Measurements from ENCODE around the gene OFD1. TPM values are rescaled to one million over a fixed set of nuclear protein-coding genes. Genes with fewer than 3 reads are reported as not detected.

The OFD1 gene
- polyA plus RNA-seq, 2 of the 4 experiments (the other 2 are of a cell fraction): 14.8 to 24.9 TPM

DNA sequence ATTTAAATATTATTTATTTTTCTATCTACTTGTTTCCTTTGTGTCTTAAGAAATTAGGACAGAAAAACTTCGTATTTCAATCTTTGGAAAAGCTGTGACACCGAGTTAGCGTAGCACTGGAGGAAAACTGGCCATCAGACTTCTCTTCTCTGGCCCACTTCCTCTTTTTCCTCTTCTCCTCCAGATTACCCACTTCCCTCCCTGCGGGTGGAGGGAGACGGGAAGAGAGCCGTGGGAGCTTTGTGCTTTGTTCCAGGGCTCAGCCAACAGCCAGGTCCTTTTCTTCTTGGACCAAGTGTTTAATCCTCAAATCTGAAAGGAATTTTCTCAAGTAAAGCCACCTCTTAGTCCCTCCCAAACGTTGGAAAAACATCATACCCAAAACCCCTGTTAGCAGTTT, 29.7 kb downstream of the OFD1 start:
- FAIRE-seq: peak; percentile 51

More for the DNA sequence above, 29.7 kb downstream of the OFD1 start:
- Histone ChIP-seq H3K4me2 (no peak overlapping the region), H3K4me3 (no peak overlapping the region), H3K9me3 (no peaks in the 10 kb centered on the region), H3K27ac (no peak overlapping the region), H3K4me1 (peaks cover 9% of the 10 kb centered on the region)
- POLR2A ChIA-PET: no interaction called here
- ATAC-seq: no peak
- TF ChIP-seq RARB (CRISPR knock-in tag; IDR thresholded peaks at IDR 0.05): no peak
- no peak for TF ChIP-seq ESRRA (IDR thresholded peaks at IDR 0.05; ENCODE audit: borderline replicate concordance, low read length)
- no peak for TF ChIP-seq BHLHE40 (IDR thresholded peaks at IDR 0.05; ENCODE audit: low read depth, low read length)
- TF ChIP-seq, protein P1, sequence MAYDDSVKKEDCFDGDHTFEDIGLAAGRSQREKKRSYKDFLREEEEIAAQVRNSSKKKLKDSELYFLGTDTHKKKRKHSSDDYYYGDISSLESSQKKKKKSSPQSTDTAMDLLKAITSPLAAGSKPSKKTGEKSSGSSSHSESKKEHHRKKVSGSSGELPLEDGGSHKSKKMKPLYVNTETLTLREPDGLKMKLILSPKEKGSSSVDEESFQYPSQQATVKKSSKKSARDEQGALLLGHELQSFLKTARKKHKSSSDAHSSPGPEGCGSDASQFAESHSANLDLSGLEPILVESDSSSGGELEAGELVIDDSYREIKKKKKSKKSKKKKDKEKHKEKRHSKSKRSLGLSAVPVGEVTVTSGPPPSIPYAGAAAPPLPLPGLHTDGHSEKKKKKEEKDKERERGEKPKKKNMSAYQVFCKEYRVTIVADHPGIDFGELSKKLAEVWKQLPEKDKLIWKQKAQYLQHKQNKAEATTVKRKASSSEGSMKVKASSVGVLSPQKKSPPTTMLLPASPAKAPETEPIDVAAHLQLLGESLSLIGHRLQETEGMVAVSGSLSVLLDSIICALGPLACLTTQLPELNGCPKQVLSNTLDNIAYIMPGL (CRISPR knock-in tag; IDR thresholded peaks at IDR 0.05; ENCODE audit: borderline replicate concordance): no peak
- TF ChIP-seq PHF8 (IDR thresholded peaks at IDR 0.05; ENCODE audit: borderline replicate concordance, low read depth): no peak
- no peak for TF ChIP-seq RAD21 (conservative IDR thresholded peaks at IDR 0.05 in 1 of 2, IDR thresholded peaks at IDR 0.05 in 1 of 2)
- TF ChIP-seq, protein P2, sequence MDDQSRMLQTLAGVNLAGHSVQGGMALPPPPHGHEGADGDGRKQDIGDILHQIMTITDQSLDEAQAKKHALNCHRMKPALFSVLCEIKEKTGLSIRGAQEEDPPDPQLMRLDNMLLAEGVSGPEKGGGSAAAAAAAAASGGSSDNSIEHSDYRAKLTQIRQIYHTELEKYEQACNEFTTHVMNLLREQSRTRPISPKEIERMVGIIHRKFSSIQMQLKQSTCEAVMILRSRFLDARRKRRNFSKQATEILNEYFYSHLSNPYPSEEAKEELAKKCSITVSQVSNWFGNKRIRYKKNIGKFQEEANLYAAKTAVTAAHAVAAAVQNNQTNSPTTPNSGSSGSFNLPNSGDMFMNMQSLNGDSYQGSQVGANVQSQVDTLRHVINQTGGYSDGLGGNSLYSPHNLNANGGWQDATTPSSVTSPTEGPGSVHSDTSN (IDR thresholded peaks at IDR 0.05): no peak
- TF ChIP-seq MYC (IDR thresholded peaks at IDR 0.05; ENCODE audit: borderline replicate concordance, low read length): no peak
- TF ChIP-seq FOSL2 (IDR thresholded peaks at IDR 0.05): no peak
- no peak for TF ChIP-seq FOSL2 (CRISPR knock-in tag; IDR thresholded peaks at IDR 0.05)
- no peak for TF ChIP-seq ZNF302 (CRISPR knock-in tag; IDR thresholded peaks at IDR 0.05)
- TF ChIP-seq, protein P3, sequence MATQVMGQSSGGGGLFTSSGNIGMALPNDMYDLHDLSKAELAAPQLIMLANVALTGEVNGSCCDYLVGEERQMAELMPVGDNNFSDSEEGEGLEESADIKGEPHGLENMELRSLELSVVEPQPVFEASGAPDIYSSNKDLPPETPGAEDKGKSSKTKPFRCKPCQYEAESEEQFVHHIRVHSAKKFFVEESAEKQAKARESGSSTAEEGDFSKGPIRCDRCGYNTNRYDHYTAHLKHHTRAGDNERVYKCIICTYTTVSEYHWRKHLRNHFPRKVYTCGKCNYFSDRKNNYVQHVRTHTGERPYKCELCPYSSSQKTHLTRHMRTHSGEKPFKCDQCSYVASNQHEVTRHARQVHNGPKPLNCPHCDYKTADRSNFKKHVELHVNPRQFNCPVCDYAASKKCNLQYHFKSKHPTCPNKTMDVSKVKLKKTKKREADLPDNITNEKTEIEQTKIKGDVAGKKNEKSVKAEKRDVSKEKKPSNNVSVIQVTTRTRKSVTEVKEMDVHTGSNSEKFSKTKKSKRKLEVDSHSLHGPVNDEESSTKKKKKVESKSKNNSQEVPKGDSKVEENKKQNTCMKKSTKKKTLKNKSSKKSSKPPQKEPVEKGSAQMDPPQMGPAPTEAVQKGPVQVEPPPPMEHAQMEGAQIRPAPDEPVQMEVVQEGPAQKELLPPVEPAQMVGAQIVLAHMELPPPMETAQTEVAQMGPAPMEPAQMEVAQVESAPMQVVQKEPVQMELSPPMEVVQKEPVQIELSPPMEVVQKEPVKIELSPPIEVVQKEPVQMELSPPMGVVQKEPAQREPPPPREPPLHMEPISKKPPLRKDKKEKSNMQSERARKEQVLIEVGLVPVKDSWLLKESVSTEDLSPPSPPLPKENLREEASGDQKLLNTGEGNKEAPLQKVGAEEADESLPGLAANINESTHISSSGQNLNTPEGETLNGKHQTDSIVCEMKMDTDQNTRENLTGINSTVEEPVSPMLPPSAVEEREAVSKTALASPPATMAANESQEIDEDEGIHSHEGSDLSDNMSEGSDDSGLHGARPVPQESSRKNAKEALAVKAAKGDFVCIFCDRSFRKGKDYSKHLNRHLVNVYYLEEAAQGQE (IDR thresholded peaks at IDR 0.05): no peak
- TF ChIP-seq, protein P4, sequence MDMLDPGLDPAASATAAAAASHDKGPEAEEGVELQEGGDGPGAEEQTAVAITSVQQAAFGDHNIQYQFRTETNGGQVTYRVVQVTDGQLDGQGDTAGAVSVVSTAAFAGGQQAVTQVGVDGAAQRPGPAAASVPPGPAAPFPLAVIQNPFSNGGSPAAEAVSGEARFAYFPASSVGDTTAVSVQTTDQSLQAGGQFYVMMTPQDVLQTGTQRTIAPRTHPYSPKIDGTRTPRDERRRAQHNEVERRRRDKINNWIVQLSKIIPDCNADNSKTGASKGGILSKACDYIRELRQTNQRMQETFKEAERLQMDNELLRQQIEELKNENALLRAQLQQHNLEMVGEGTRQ (IDR thresholded peaks at IDR 0.05): no peak
- TF ChIP-seq CHD4 (IDR thresholded peaks at IDR 0.05; ENCODE audit: borderline replicate concordance): no peak
- TF ChIP-seq NFE2L2 (conservative IDR thresholded peaks at IDR 0.05; ENCODE audit: low read length): no peak
- TF ChIP-seq, protein P5, sequence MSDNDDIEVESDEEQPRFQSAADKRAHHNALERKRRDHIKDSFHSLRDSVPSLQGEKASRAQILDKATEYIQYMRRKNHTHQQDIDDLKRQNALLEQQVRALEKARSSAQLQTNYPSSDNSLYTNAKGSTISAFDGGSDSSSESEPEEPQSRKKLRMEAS (IDR thresholded peaks at IDR 0.05): no peak
- no peak for TF ChIP-seq ZFP36 (IDR thresholded peaks at IDR 0.05; ENCODE audit: borderline replicate concordance, partially characterized antibody)
- no peak for TF ChIP-seq EHMT2 (IDR thresholded peaks at IDR 0.05; ENCODE audit: low read depth)
- TF ChIP-seq, protein P6, sequence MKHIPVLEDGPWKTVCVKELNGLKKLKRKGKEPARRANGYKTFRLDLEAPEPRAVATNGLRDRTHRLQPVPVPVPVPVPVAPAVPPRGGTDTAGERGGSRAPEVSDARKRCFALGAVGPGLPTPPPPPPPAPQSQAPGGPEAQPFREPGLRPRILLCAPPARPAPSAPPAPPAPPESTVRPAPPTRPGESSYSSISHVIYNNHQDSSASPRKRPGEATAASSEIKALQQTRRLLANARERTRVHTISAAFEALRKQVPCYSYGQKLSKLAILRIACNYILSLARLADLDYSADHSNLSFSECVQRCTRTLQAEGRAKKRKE (CRISPR knock-in tag; IDR thresholded peaks at IDR 0.05; ENCODE audit: low read depth): no peak
- TF ChIP-seq, protein P7, sequence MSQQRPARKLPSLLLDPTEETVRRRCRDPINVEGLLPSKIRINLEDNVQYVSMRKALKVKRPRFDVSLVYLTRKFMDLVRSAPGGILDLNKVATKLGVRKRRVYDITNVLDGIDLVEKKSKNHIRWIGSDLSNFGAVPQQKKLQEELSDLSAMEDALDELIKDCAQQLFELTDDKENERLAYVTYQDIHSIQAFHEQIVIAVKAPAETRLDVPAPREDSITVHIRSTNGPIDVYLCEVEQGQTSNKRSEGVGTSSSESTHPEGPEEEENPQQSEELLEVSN (IDR thresholded peaks at IDR 0.05; ENCODE audit: borderline replicate concordance, low read depth): no peak
- CTCF ChIA-PET: interaction anchor here (1.8 kb wide), 1 partner anchor 260 kb away, joined by 4 read pairs; no protein-coding TSS in a partner anchor
- WGBS (ENCODE audit: missing lambda C conversion rate): 83% methylated on average over 7 of the region's 7 CpGs
- DNase-seq (ENCODE audit: low read depth in 1 of 2, low spot score in 1 of 2): no peak

All from A549 (cell line).